BLaER1 treated with 17β-estradiol and CSF1 and Interleukin-3, amounts not matched to agents 10 nM and 100 nM (cell line): ENCODE measurements around the gene CEP135.
"Not testable (repeated sequence)": the region's sequence is repeated elsewhere in the genome, so short reads cannot be mapped to it uniquely, and the experiment has no call there.

Experiments used
- H3K27ac ChIP-seq, 11 experiments: shearing (Covaris generic); formaldehyde crosslinking; 2 replicates each; pipeline ENCODE4 v1.8.1; 2022
- H3K27me3 ChIP-seq, 11 experiments: shearing (Covaris generic); formaldehyde crosslinking; 2 replicates each; pipeline ENCODE4 v1.8.1; 2022
- H3K36me3 ChIP-seq, 11 experiments: shearing (Covaris generic); formaldehyde crosslinking; 2 replicates each; pipeline ENCODE4 v1.8.1; 2022
- H3K4me1 ChIP-seq, 10 experiments: shearing (Covaris generic); formaldehyde crosslinking; 2 replicates each; pipeline ENCODE4 v1.8.1; 2022
- H3K4me2 ChIP-seq, 11 experiments: shearing (Covaris generic); formaldehyde crosslinking; 2 replicates each; pipeline ENCODE4 v1.8.1; 2022
- H3K4me3 ChIP-seq, 10 experiments: shearing (Covaris generic); formaldehyde crosslinking; 2 replicates each; pipeline ENCODE4 v1.8.1; 2022
- H3K9ac ChIP-seq, 11 experiments: shearing (Covaris generic); formaldehyde crosslinking; 2 replicates each; pipeline ENCODE4 v1.8.1; 2022
- H3K9me3 ChIP-seq, 11 experiments: shearing (Covaris generic); formaldehyde crosslinking; replicated peaks in 1 of 11; 2 replicates each; pipeline ENCODE4 v1.8.1; 2022
- H4K20me1 ChIP-seq, 11 experiments: shearing (Covaris generic); formaldehyde crosslinking; 2 replicates each; pipeline ENCODE4 v1.8.1; 2022
- Cebpa-rat ChIP-seq, 11 experiments: shearing (Covaris generic); IDR thresholded peaks; 2 replicates each; pipeline ENCODE4 v1.8.1; 2022

Gene CEP135

GRCh38 chr4:55933611-55934010 lies 15.1 kb upstream of the CEP135 start:
- Histone ChIP-seq H3K27me3 (no peaks in the 10 kb centered on the region), H3K4me1 (peaks cover 0 to 25% (median 0%) of the 10 kb centered on the region in 10 experiments; a peak in 4 of 20 replicates), H3K36me3 (peaks cover 0 to 23% (median 0%) of the 10 kb centered on the region in 11 experiments; a peak in 8 of 22 replicates), H3K9ac (no peak overlapping the region), H3K9me3 (peaks cover 16 to 36% (median 25%) of the 10 kb centered on the region in 11 experiments), H3K4me2 (no peak overlapping the region), H3K27ac (no peak overlapping the region), H4K20me1 (no peaks in the 10 kb centered on the region), H3K4me3 (no peak overlapping the region)
- TF ChIP-seq Cebpa-rat (IDR thresholded peaks at IDR 0.05): no peak

- not testable (repeated sequence) for H4K20me1 ChIP-seq
These were observed 12.8 kb upstream of the CEP135 start for GRCh38 chr4:55935907-55936306.

GRCh38 chr4:55938481-55938880 lies 10.3 kb upstream of the CEP135 start:
- Histone ChIP-seq H3K9me3 (peaks cover 16 to 41% (median 25%) of the 10 kb centered on the region in 11 experiments), H3K27ac (no peak overlapping the region), H4K20me1 (no peaks in the 10 kb centered on the region), H3K36me3 (peaks cover 0 to 30% (median 0%) of the 10 kb centered on the region in 11 experiments; a peak in 8 of 22 replicates), H3K4me1 (no peaks in the 10 kb centered on the region), H3K9ac (no peak overlapping the region), H3K4me3 (no peak overlapping the region), H3K27me3 (no peaks in the 10 kb centered on the region), H3K4me2 (no peak overlapping the region)
- no peak for TF ChIP-seq Cebpa-rat (IDR thresholded peaks at IDR 0.05)

More at GRCh38 chr4:55935907-55936306, 12.8 kb upstream of the CEP135 start:
- H3K4me3 ChIP-seq, H3K4me1 ChIP-seq, H3K27ac ChIP-seq, H3K27me3 ChIP-seq, H3K4me2 ChIP-seq, H3K9ac ChIP-seq: not testable (repeated sequence)
- peaks cover 0 to 30% (median 0%) of the 10 kb centered on the region in 11 experiments; a peak in 8 of 22 replicates for H3K36me3 ChIP-seq
- peaks cover 16 to 41% (median 25%) of the 10 kb centered on the region in 11 experiments for H3K9me3 ChIP-seq

GRCh38 chr4:55939421-55939820 lies 9.3 kb upstream of the CEP135 start:
- Histone ChIP-seq H3K36me3 (peaks cover 0 to 30% (median 0%) of the 10 kb centered on the region in 11 experiments; a peak in 8 of 22 replicates), H3K4me1 (peaks cover 0 to 8% (median 0%) of the 10 kb centered on the region in 10 experiments; a peak in 3 of 20 replicates), H3K4me3 (no peak overlapping the region), H4K20me1 (no peaks in the 10 kb centered on the region), H3K4me2 (no peak overlapping the region), H3K27me3 (no peaks in the 10 kb centered on the region), H3K27ac (no peak overlapping the region), H3K9ac (no peak overlapping the region), H3K9me3 (peaks cover 16 to 41% (median 25%) of the 10 kb centered on the region in 11 experiments)
- TF ChIP-seq Cebpa-rat (IDR thresholded peaks at IDR 0.05): no peak

- Histone ChIP-seq H3K4me2 (no peak overlapping the region), H3K27ac (no peak overlapping the region), H3K4me3 (no peak overlapping the region), H4K20me1 (no peaks in the 10 kb centered on the region), H3K9me3 (peaks cover 9 to 25% (median 12%) of the 10 kb centered on the region in 11 experiments), H3K36me3 (peaks cover 0 to 27% (median 0%) of the 10 kb centered on the region in 11 experiments; a peak in 8 of 22 replicates), H3K27me3 (no peaks in the 10 kb centered on the region), H3K4me1 (peaks cover 6 to 33% (median 10%) of the 10 kb centered on the region in 10 experiments), H3K9ac (no peak overlapping the region)
- no peak for TF ChIP-seq Cebpa-rat (IDR thresholded peaks at IDR 0.05)
These were observed 6.8 kb upstream of the CEP135 start for GRCh38 chr4:55941881-55942396.

- peak overlapping the region; percentile 81 to 97 (median 90) for H3K4me2 ChIP-seq
- peaks cover 0 to 6% (median 0%) of the 10 kb centered on the region in 11 experiments; a peak in 1 of 22 replicates for H3K9me3 ChIP-seq
- peaks cover 4 to 8% (median 5%) of the 10 kb centered on the region in 11 experiments; a peak in 21 of 22 replicates for H3K36me3 ChIP-seq
- H3K9ac ChIP-seq: peak overlapping the region; percentile 93 to 98 (median 96)
- peak in 5 of 11 experiments; percentile 35 to 84 (median 62); a peak in 6 of 22 replicates for TF ChIP-seq Cebpa-rat (IDR thresholded peaks at IDR 0.05)
- no peaks in the 10 kb centered on the region for H3K27me3 ChIP-seq
- peak overlapping the region; percentile 58 to 87 (median 76) for H3K4me3 ChIP-seq
- H4K20me1 ChIP-seq: no peaks in the 10 kb centered on the region
- H3K4me1 ChIP-seq: peaks cover 33 to 59% (median 37%) of the 10 kb centered on the region in 10 experiments
- H3K27ac ChIP-seq: peak overlapping the region; percentile 93 to 99 (median 96)
These were observed 1.4 kb upstream of the CEP135 start for GRCh38 chr4:55947254-55947882.

GRCh38 chr4:55947912-55948725 lies 626 bp upstream of the CEP135 start:
- H3K27ac ChIP-seq: peak overlapping the region; percentile 93 to 99 (median 96)

GRCh38 chr4:55949482-55949802 lies 697 bp downstream of the CEP135 start:
- H3K4me3 ChIP-seq: peak overlapping the region; percentile 58 to 87 (median 76)
- H3K9me3 ChIP-seq: peaks cover 0 to 6% (median 0%) of the 10 kb centered on the region in 11 experiments; a peak in 1 of 22 replicates
- peaks cover 23 to 29% (median 25%) of the 10 kb centered on the region in 11 experiments for H3K36me3 ChIP-seq
- H3K9ac ChIP-seq: peak overlapping the region; percentile 93 to 98 (median 96)
- peaks cover 33 to 57% (median 37%) of the 10 kb centered on the region in 10 experiments for H3K4me1 ChIP-seq
- TF ChIP-seq Cebpa-rat (IDR thresholded peaks at IDR 0.05): no peak
- no peaks in the 10 kb centered on the region for H3K27me3 ChIP-seq
- peak overlapping the region; percentile 83 to 99 (median 92) for H3K4me2 ChIP-seq
- no peaks in the 10 kb centered on the region for H4K20me1 ChIP-seq
- peak overlapping the region; percentile 93 to 99 (median 96) for H3K27ac ChIP-seq

More at GRCh38 chr4:55947912-55948725, 626 bp upstream of the CEP135 start:
- H3K9ac ChIP-seq: peak overlapping the region; percentile 93 to 98 (median 96)
- no peak for TF ChIP-seq Cebpa-rat (IDR thresholded peaks at IDR 0.05)
- no peaks in the 10 kb centered on the region for H4K20me1 ChIP-seq
- H3K27me3 ChIP-seq: no peaks in the 10 kb centered on the region
- H3K4me1 ChIP-seq: peaks cover 33 to 65% (median 37%) of the 10 kb centered on the region in 10 experiments
- H3K9me3 ChIP-seq: peaks cover 0 to 6% (median 0%) of the 10 kb centered on the region in 11 experiments; a peak in 1 of 22 replicates
- H3K4me3 ChIP-seq: peak overlapping the region; percentile 58 to 87 (median 76)
- peaks cover 11 to 16% (median 12%) of the 10 kb centered on the region in 11 experiments for H3K36me3 ChIP-seq
- H3K4me2 ChIP-seq: peak overlapping the region; percentile 81 to 97 (median 90)
